Measurements from ENCODE around the gene HOXD8. TPM values are rescaled to one million over a fixed set of nuclear protein-coding genes. Genes with fewer than 3 reads are reported as not detected.
A peak's percentile ranks its signal among the peaks of the same experiment; 100 is the strongest.

The HOXD8 gene
- total RNA-seq, 5 donors from 2014 or later (not counting 1 experiment from before 2014, with no cell fraction given): not detected

DNA sequence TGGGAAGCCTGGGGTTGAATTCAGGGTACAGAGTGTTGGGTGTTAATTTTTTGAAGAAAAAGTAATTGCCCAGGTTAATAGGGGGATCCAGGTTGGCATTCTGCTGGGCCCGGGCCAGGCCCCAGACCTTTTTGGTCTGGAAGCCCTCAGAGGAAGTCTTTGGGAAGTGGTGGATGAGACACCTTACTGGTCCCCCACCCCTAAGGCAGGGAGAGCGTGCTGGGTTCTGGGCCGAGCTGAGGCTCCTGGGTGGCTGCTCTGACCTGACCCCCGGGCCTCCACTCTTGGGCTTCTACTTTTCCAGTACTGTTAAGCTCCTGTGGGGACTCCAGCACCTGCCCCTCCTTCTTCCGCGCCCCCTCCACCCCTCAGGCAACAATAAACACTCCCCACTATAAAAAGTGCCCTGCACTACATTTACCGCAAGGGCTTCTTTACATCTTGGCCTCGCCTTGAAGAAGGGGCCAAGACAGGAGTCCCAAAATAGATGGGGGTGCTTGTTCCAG lies 26.8 kb downstream of the HOXD8 start:
- DNase-seq: no peak
- H3K9me3 Mint-ChIP-seq: no peaks in the 10 kb centered on the region

DNA sequence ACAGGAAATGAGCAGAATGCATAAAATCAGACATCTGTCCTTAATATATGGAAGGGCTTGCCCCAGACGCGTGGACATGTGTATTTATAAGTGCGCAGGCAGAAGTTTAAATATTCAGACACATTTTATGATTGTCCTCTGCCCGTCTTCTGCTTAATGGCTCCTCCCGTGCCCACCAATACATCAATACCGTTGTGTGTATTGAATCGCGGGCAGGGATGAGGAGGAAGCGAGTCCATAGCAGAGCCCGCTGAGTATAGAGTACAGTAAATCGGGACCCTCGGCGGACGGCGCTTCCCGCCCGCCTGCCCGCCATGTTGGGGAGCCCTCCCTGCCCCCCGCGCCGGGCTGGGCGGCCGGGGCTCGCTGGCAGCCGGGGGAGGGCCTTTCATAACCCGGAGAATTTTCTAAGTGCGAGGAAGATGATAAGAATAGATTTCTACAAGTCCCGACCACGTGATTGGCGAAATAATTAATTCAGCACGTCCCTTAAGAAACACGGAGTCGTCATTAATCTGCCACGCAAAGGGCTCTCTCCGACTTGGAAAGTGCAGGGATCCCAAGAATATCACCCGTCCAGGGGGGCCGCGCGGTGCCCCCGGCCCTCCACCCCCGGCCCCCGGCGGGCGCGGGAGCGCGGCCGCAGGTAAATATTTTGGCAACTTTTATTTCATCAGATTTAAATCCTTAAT lies 27.4 kb downstream of the HOXD8 start, which contains the start of gene HOXD3:
Gene HOXD3 (plus strand): TSS at position 501 of the 692 bp plus-strand sequence. CDS start 11,808 bp downstream, outside the sequence.
- no peak within 1 kb of the TSS for H3K4me3 ChIP-seq (ENCODE audit: control insufficient read depth in 1 of 2, extremely low read depth in 1 of 2, low read length in 1 of 2)
- no peak within 1 kb of the TSS for H3K27ac ChIP-seq (ENCODE audit: low read length)
- Mint-ChIP-seq H3K27ac (peak within 1 kb of the TSS in 1 of 2 donors; percentile 47), H3K27me3 (peaks cover 57 to 82% of the 10 kb centered on the region in 2 donors), H3K36me3 (no peaks in the 10 kb centered on the region), H3K4me3 (peak within 1 kb of the TSS in 1 of 3 donors; percentile 31), H3K9me3 (no peaks in the 10 kb centered on the region), H3K4me1 (peaks cover 12 to 22% (median 14%) of the 10 kb centered on the region in 3 donors)
- ATAC-seq (replicated peaks in 1 of 4): no peak
- WGBS (ENCODE audit: insufficient coverage): 9% methylated on average over 22 of the region's 48 CpGs
- no peaks in the 10 kb centered on the region for H3K9me3 ChIP-seq
- DNase-seq: no peak
- CTCF ChIA-PET: interaction anchor here (0.6 to 1.0 kb wide), 2 partner anchors 17 to 657 kb away, joined by 3 read pairs; no protein-coding TSS in a partner anchor
- POLR2A ChIA-PET: no interaction called here
- H3K36me3 ChIP-seq (ENCODE audit: control insufficient read depth in 2 of 2, extremely low read depth in 1 of 2, insufficient read depth in 1 of 2, low read length in 1 of 2): no peaks in the 10 kb centered on the region
- H3K4me1 ChIP-seq (ENCODE audit: control insufficient read depth in 1 of 2, extremely low read depth in 1 of 2, insufficient read depth in 2 of 2, low read length in 2 of 2): peaks cover 2 to 27% of the 10 kb centered on the region in 2 experiments
- peaks cover 17 to 78% of the 10 kb centered on the region in 2 experiments for H3K27me3 ChIP-seq (replicated peaks in 1 of 2; ENCODE audit: control insufficient read depth in 2 of 2, extremely low read depth in 1 of 2, insufficient read depth in 2 of 2, low read length in 1 of 2)

More for the DNA sequence above, 26.8 kb downstream of the HOXD8 start:
- Histone ChIP-seq H3K27ac (ENCODE audit: low read length) (no peak overlapping the region), H3K27me3 (replicated peaks in 1 of 2; ENCODE audit: control insufficient read depth in 2 of 2, extremely low read depth in 1 of 2, insufficient read depth in 2 of 2, low read length in 1 of 2) (peaks cover 13 to 77% of the 10 kb centered on the region in 2 experiments), H3K9me3 (no peaks in the 10 kb centered on the region), H3K4me1 (ENCODE audit: control insufficient read depth in 1 of 2, extremely low read depth in 1 of 2, insufficient read depth in 2 of 2, low read length in 2 of 2) (peaks cover 2 to 27% of the 10 kb centered on the region in 2 experiments), H3K4me3 (ENCODE audit: control insufficient read depth in 1 of 2, extremely low read depth in 1 of 2, low read length in 1 of 2) (no peak overlapping the region), H3K36me3 (ENCODE audit: control insufficient read depth in 2 of 2, extremely low read depth in 1 of 2, insufficient read depth in 1 of 2, low read length in 1 of 2) (no peaks in the 10 kb centered on the region)
- WGBS (ENCODE audit: insufficient coverage): 8% methylated on average over 2 of the region's 8 CpGs
- Mint-ChIP-seq H3K4me1 (peaks cover 12 to 23% (median 16%) of the 10 kb centered on the region in 3 donors), H3K27ac (no peak overlapping the region), H3K27me3 (peaks cover 54 to 80% of the 10 kb centered on the region in 2 donors), H3K36me3 (no peaks in the 10 kb centered on the region), H3K4me3 (peak overlapping the region in 1 of 3 donors; percentile 31)
- ChIA-PET POLR2A (no interaction called here), CTCF (interaction anchor here in 1 of 2 donors (1.0 kb wide), 1 partner anchor 16 kb away, joined by 3 read pairs; no protein-coding TSS in a partner anchor)
- ATAC-seq (replicated peaks in 1 of 4): no peak

DNA sequence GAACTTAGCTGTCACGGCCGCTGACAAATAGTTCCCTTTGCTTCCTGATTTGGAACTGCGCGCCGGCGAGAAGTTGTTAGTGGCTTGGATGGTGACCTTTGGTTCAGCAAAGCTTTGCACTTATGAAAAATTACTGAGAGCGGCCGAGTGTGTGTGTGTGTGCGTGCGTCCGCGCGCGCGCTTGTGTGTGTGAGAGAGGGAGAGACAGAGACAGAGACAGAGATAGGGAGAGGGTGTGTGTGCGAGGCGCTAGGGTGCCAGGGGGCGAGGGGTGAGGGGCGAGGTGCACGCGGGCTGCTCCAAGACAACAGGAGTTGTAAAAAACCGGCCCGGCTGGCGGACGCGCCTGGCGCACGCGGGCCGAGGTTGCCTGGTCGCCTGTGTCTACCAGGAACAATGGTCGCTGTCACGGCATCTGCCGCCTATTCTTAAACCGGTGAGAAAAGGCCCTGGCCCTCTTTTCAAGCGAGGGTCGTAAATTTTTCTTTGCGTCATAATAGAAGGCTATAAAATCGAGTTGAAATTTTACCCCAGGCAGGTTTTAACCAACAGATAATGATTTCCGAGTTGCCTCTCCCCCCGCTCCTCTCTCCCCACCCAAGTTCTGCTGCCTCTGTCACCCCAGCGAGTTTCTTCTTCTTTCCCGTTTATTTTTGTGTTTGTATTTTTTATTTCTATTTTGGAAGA lies 28.1 kb downstream of the HOXD8 start:
- POLR2A ChIA-PET: no interaction called here
- H3K4me3 Mint-ChIP-seq: peak overlapping the region in 1 of 3 donors; percentile 30
- H3K9me3 Mint-ChIP-seq: no peaks in the 10 kb centered on the region
- no peak overlapping the region for H3K27ac ChIP-seq (ENCODE audit: low read length)
- WGBS (ENCODE audit: insufficient coverage): 15% methylated on average over 30 of the region's 43 CpGs
- no peaks in the 10 kb centered on the region for H3K9me3 ChIP-seq
- DNase-seq (no peak), ATAC-seq (replicated peaks in 1 of 4) (no peak)
- peaks cover 60 to 83% of the 10 kb centered on the region in 2 donors for H3K27me3 Mint-ChIP-seq
- H3K36me3 ChIP-seq (ENCODE audit: control insufficient read depth in 2 of 2, extremely low read depth in 1 of 2, insufficient read depth in 1 of 2, low read length in 1 of 2): no peaks in the 10 kb centered on the region
- H3K4me3 ChIP-seq (ENCODE audit: control insufficient read depth in 1 of 2, extremely low read depth in 1 of 2, low read length in 1 of 2): no peak overlapping the region
- H3K27me3 ChIP-seq (replicated peaks in 1 of 2; ENCODE audit: control insufficient read depth in 2 of 2, extremely low read depth in 1 of 2, insufficient read depth in 2 of 2, low read length in 1 of 2): peaks cover 17 to 78% of the 10 kb centered on the region in 2 experiments
- H3K4me1 ChIP-seq (ENCODE audit: control insufficient read depth in 1 of 2, extremely low read depth in 1 of 2, insufficient read depth in 2 of 2, low read length in 2 of 2): peaks cover 2 to 24% of the 10 kb centered on the region in 2 experiments
- H3K36me3 Mint-ChIP-seq: no peaks in the 10 kb centered on the region
- H3K4me1 Mint-ChIP-seq: peaks cover 12 to 22% (median 14%) of the 10 kb centered on the region in 3 donors
- CTCF ChIA-PET: interaction anchor here in 1 of 2 donors (0.6 kb wide), 1 partner anchor 656 kb away, joined by 3 read pairs; no protein-coding TSS in a partner anchor
- peak overlapping the region in 1 of 2 donors; percentile 47 for H3K27ac Mint-ChIP-seq

DNA sequence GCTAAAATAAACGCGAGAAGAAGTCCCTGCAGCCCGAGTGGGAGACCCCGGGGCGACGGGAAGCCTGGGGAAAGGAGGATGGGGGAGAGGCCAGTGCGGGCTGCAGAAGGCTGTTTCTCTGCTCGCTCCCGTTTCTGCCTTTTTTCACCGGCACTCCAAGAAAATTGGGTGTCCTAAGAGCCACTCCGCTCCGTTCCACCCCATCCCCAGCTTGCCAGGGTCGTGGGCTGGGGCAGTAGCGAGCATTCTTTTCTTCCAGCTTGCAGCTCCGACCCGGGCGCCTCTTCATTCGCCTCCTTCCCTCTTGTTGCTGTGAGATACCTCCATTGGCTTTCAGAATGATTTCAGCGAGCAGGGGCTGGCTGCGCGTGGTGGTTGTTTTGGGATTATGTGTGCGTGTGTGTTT lies 28.7 kb downstream of the HOXD8 start:
- Histone ChIP-seq H3K9me3 (no peaks in the 10 kb centered on the region), H3K27ac (ENCODE audit: low read length) (no peak overlapping the region), H3K4me1 (ENCODE audit: control insufficient read depth in 1 of 2, extremely low read depth in 1 of 2, insufficient read depth in 2 of 2, low read length in 2 of 2) (peaks cover 2 to 24% of the 10 kb centered on the region in 2 experiments), H3K4me3 (ENCODE audit: control insufficient read depth in 1 of 2, extremely low read depth in 1 of 2, low read length in 1 of 2) (no peak overlapping the region), H3K36me3 (ENCODE audit: control insufficient read depth in 2 of 2, extremely low read depth in 1 of 2, insufficient read depth in 1 of 2, low read length in 1 of 2) (no peaks in the 10 kb centered on the region), H3K27me3 (replicated peaks in 1 of 2; ENCODE audit: control insufficient read depth in 2 of 2, extremely low read depth in 1 of 2, insufficient read depth in 2 of 2, low read length in 1 of 2) (peaks cover 17 to 78% of the 10 kb centered on the region in 2 experiments)
- Mint-ChIP-seq H3K27me3 (peaks cover 60 to 82% of the 10 kb centered on the region in 2 donors), H3K36me3 (no peaks in the 10 kb centered on the region), H3K27ac (no peak overlapping the region), H3K4me1 (peaks cover 12 to 22% (median 14%) of the 10 kb centered on the region in 3 donors), H3K9me3 (no peaks in the 10 kb centered on the region), H3K4me3 (peak overlapping the region in 1 of 3 donors; percentile 30)
- POLR2A ChIA-PET: no interaction called here
- CTCF ChIA-PET: no interaction called here
- ATAC-seq (replicated peaks in 1 of 4) (no peak), DNase-seq (no peak)
- WGBS (ENCODE audit: insufficient coverage): 7% methylated on average over 17 of the region's 22 CpGs

DNA sequence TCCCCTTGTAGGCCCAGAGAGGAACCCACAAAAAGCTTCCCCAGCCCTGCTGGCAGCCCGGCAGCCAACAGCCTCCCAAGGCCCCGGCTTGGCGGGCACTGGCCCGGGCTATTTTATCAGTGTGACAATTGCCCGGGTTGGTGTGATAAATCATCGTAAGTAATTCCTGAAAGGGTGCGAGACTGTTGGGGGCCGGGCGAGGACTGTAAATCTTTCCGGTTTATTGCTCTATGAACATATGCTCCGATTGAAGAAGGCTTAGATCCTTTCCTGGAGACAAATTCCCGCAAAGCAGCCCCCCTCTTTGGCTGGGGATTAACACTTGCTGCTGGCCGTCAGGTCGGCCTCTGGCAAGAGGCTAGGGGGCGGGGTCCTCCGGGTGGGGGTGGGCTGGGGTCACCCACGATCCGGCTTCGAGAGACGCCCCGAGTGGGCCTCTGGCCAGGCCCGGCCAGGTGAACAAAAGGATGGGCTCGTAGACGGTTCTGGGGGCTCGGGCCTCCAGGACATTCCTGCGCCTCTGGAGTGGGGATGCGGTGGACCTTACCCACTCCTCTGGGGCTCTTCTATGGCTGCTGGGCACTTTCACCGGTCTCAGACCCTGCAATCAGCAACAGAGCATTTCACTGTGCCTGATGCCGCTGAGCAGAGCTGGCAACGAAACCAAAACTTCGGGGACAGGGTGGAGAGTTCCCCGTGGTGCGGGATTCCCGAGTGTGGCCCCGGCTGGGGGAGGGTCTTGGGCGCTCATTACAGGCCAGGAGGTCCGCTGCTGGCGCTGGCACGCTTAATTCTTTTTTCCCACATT lies 29.6 kb downstream of the HOXD8 start:
- POLR2A ChIA-PET: interaction anchor here (0.6 kb wide), 2 partner anchors 138 to 366 kb away, joined by 3 to 4 read pairs; no protein-coding TSS in a partner anchor
- H3K4me1 Mint-ChIP-seq: peaks cover 16 to 22% (median 18%) of the 10 kb centered on the region in 3 donors

More for the DNA sequence above, 29.6 kb downstream of the HOXD8 start:
- Histone ChIP-seq H3K4me1 (ENCODE audit: control insufficient read depth in 1 of 2, extremely low read depth in 1 of 2, insufficient read depth in 2 of 2, low read length in 2 of 2) (peaks cover 2 to 24% of the 10 kb centered on the region in 2 experiments), H3K9me3 (no peaks in the 10 kb centered on the region), H3K27ac (ENCODE audit: low read length) (no peak overlapping the region), H3K4me3 (ENCODE audit: control insufficient read depth in 1 of 2, extremely low read depth in 1 of 2, low read length in 1 of 2) (no peak overlapping the region), H3K27me3 (replicated peaks in 1 of 2; ENCODE audit: control insufficient read depth in 2 of 2, extremely low read depth in 1 of 2, insufficient read depth in 2 of 2, low read length in 1 of 2) (peaks cover 24 to 83% of the 10 kb centered on the region in 2 experiments), H3K36me3 (ENCODE audit: control insufficient read depth in 2 of 2, extremely low read depth in 1 of 2, insufficient read depth in 1 of 2, low read length in 1 of 2) (no peaks in the 10 kb centered on the region)
- Mint-ChIP-seq H3K27ac (no peak overlapping the region), H3K4me3 (peak overlapping the region in 1 of 3 donors; percentile 36), H3K9me3 (peaks cover 0 to 5% (median 2%) of the 10 kb centered on the region in 3 donors), H3K27me3 (peaks cover 63 to 84% of the 10 kb centered on the region in 2 donors), H3K36me3 (no peaks in the 10 kb centered on the region)
- no peak for DNase-seq
- CTCF ChIA-PET: interaction anchor here in 1 of 2 donors (0.9 kb wide), 1 partner anchor 32 kb away, joined by 3 read pairs; no protein-coding TSS in a partner anchor
- WGBS (ENCODE audit: insufficient coverage): 12% methylated on average over 21 of the region's 39 CpGs
- ATAC-seq (replicated peaks in 1 of 4): no peak

Measured in T-cell (primary cell).